ENCODE data around the gene FYN. TPM values are rescaled to one million over a fixed set of nuclear protein-coding genes. Genes with fewer than 3 reads are reported as not detected.

The FYN gene
- total and polyA plus RNA-seq, 2 of the 4 experiments (the other 2 are of a cell fraction) = 30.8 to 36.4 TPM

- no peak overlapping the region for H3K27ac ChIP-seq (ENCODE audit: insufficient read depth, low read length)
- no peak overlapping the region for H3K18ac ChIP-seq (ENCODE audit: low read depth, low read length)
- ATAC-seq (ENCODE audit: low read depth) = no peak
- intact Hi-C loops (cut with micrococcal nuclease) = no loop called here
- H4K91ac ChIP-seq (ENCODE audit: insufficient read depth, low read depth, low read length) = no peak overlapping the region
- WGBS, 2 experiments (ENCODE audit: extremely low coverage in 2 of 2, insufficient read length in 1 of 2) = no CpG with 5 or more reads among the region's 1 CpG
- no peak overlapping the region for H3K14ac ChIP-seq (replicated peaks; ENCODE audit: low read depth, low read length)
- no peak overlapping the region for H2BK20ac ChIP-seq (ENCODE audit: low read depth, low read length)
- no peaks in the 10 kb centered on the region; the same call in 1 of the 2 replicates for H3K36me3 ChIP-seq (ENCODE audit: control insufficient read depth, insufficient read depth, low read length)
- no peak overlapping the region for H2AFZ ChIP-seq (replicated peaks; ENCODE audit: low read length, poor library complexity)
- no peaks in the 10 kb centered on the region for H3K4me1 ChIP-seq (ENCODE audit: control insufficient read depth, insufficient read depth, low read length)
- no peak for DNase-seq
- TF ChIP-seq, protein P1, sequence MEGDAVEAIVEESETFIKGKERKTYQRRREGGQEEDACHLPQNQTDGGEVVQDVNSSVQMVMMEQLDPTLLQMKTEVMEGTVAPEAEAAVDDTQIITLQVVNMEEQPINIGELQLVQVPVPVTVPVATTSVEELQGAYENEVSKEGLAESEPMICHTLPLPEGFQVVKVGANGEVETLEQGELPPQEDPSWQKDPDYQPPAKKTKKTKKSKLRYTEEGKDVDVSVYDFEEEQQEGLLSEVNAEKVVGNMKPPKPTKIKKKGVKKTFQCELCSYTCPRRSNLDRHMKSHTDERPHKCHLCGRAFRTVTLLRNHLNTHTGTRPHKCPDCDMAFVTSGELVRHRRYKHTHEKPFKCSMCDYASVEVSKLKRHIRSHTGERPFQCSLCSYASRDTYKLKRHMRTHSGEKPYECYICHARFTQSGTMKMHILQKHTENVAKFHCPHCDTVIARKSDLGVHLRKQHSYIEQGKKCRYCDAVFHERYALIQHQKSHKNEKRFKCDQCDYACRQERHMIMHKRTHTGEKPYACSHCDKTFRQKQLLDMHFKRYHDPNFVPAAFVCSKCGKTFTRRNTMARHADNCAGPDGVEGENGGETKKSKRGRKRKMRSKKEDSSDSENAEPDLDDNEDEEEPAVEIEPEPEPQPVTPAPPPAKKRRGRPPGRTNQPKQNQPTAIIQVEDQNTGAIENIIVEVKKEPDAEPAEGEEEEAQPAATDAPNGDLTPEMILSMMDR (conservative IDR thresholded peaks at IDR 0.05; ENCODE audit: low read depth, low read length) = no peak
- TF ChIP-seq CEBPB (IDR thresholded peaks at IDR 0.05; ENCODE audit: low read depth, low read length) (no peak), RAD21 (IDR thresholded peaks at IDR 0.05; ENCODE audit: low read length) (no peak), FOS (IDR thresholded peaks at IDR 0.05; ENCODE audit: low read depth, low read length) (no peak), CHD1 (IDR thresholded peaks at IDR 0.05; ENCODE audit: low read depth, low read length) (no peak), ELK1 (IDR thresholded peaks at IDR 0.05; ENCODE audit: borderline replicate concordance, low read depth, low read length) (no peak), NFE2L2 (IDR thresholded peaks at IDR 0.05; ENCODE audit: low read depth, low read length) (no peak), MAZ (IDR thresholded peaks at IDR 0.05; ENCODE audit: borderline replicate concordance, low read depth, low read length) (no peak), POLR2A (IDR thresholded peaks at IDR 0.05; ENCODE audit: low read depth, low read length) (no peak), RCOR1 (IDR thresholded peaks at IDR 0.05; ENCODE audit: insufficient replicate concordance, low read length) (no peak), BHLHE40 (IDR thresholded peaks at IDR 0.05; ENCODE audit: low read depth, low read length) (no peak), SMC3 (IDR thresholded peaks at IDR 0.05; ENCODE audit: low read depth, low read length) (no peak), MAFK (IDR thresholded peaks at IDR 0.05; ENCODE audit: low read depth, low read length) (no peak), RFX5 (IDR thresholded peaks at IDR 0.05; ENCODE audit: low read depth, low read length) (no peak), MXI1 (IDR thresholded peaks at IDR 0.05; ENCODE audit: borderline replicate concordance, low read depth, low read length) (no peak), USF2 (IDR thresholded peaks at IDR 0.05; ENCODE audit: low read depth, low read length) (no peak)
- POLR2A ChIA-PET (ENCODE audit: unreplicated experiment) = interaction anchor here (0.7 kb wide), 1 partner anchor 201 kb away, joined by 3 read pairs; no protein-coding TSS in a partner anchor
- H3K56ac ChIP-seq (ENCODE audit: extremely low read depth, insufficient read depth, low read length) = no peak overlapping the region
- no peaks in the 10 kb centered on the region for H3K27me3 ChIP-seq (ENCODE audit: control insufficient read depth, insufficient read depth, low read length)
- H4K8ac ChIP-seq (ENCODE audit: low read depth in 2 of 2, low read length in 2 of 2) = no peak overlapping the region
- H4K5ac ChIP-seq (ENCODE audit: low read depth, low read length) = no peak overlapping the region
- no peak overlapping the region for H2BK15ac ChIP-seq (ENCODE audit: low read depth, low read length)
- H3K9me3 ChIP-seq (ENCODE audit: control insufficient read depth, insufficient read depth, low read length) = no peaks in the 10 kb centered on the region
- H3K9ac ChIP-seq (ENCODE audit: low read depth, low read length) = no peak overlapping the region
- no peak overlapping the region for H2AK5ac ChIP-seq (ENCODE audit: low read depth, low read length)
- H3K4ac ChIP-seq (ENCODE audit: low read depth, low read length) = no peak overlapping the region
- no peak overlapping the region for H2AK9ac ChIP-seq (replicated peaks; ENCODE audit: low read depth, low read length, poor library complexity)
- H2BK5ac ChIP-seq (ENCODE audit: low read depth, low read length, poor library complexity, severe bottlenecking) = no peak overlapping the region
- in situ Hi-C loops (cut with MboI; ENCODE audit: low sequenced_read_pairs) = no loop called here
- H3K4me2 ChIP-seq (ENCODE audit: low read depth, low read length) = no peak overlapping the region
- peaks cover 32% of the 10 kb centered on the region for H4K20me1 ChIP-seq (ENCODE audit: insufficient read depth, low read length)
- peaks cover 8% of the 10 kb centered on the region; the same call in 1 of the 2 replicates for H3K9me1 ChIP-seq (ENCODE audit: insufficient read depth, low read length)
- no peak overlapping the region for H3K23ac ChIP-seq (ENCODE audit: low read depth, low read length)
- CTCF ChIA-PET = interaction anchor here (1.1 kb wide), 1 partner anchor 22 kb away, joined by 3 read pairs; no protein-coding TSS in a partner anchor
- peaks cover 23 to 59% of the 10 kb centered on the region in 2 experiments for H3K79me1 ChIP-seq (ENCODE audit: low read depth in 1 of 2, low read length in 2 of 2)
- dilution Hi-C loops (cut with HindIII; ENCODE audit: low sequenced_read_pairs, unreplicated experiment) = no loop called here
- no peak overlapping the region for H3K4me3 ChIP-seq (ENCODE audit: insufficient read depth, low read depth, low read length)
- no TSS peak for BruUV-seq (replicated peaks)
- no peak overlapping the region for H2BK120ac ChIP-seq (ENCODE audit: low read depth, low read length)
Measured at GRCh38 chr6:111855753-111856152, 17.5 kb downstream of the FYN start.

Measured in IMR-90 (cell line).